Stimulated activated CD8-positive, alpha-beta memory T cell treated with anti-CD3 and anti-CD28 coated beads, Interleukin-12 subunit alpha, Interleukin-12 subunit beta, amount 100 ng/mL, for 24 hours (primary cell): Measurements from ENCODE around the gene SEPTIN11.

Source experiments
- DNase-seq: peaks from one replicate; pipeline ENCODE4 v3.0.0-alpha.2; 2020; ENCODE audit errors: extremely low read depth

SEPTIN11 gene

GRCh38 chr4:76979236-76979635 lies 29.7 kb downstream of the SEPTIN11 start:
- DNase-seq: no peak

- DNase-seq: no peak
These were observed 30.7 kb downstream of the SEPTIN11 start for GRCh38 chr4:76980261-76980660.

- no peak for DNase-seq
These were observed 32.1 kb downstream of the SEPTIN11 start for GRCh38 chr4:76981644-76982043.

- no peak for DNase-seq
These were observed 33.4 kb downstream of the SEPTIN11 start for GRCh38 chr4:76982638-76983584.

- DNase-seq: no peak
These were observed 34.6 kb downstream of the SEPTIN11 start for GRCh38 chr4:76984127-76984526.

- no peak for DNase-seq
These were observed 35.2 kb downstream of the SEPTIN11 start for GRCh38 chr4:76984788-76985211.

- no peak for DNase-seq
These were observed 37.6 kb downstream of the SEPTIN11 start for GRCh38 chr4:76987153-76987591.

- no peak for DNase-seq
These were observed 38.1 kb downstream of the SEPTIN11 start for GRCh38 chr4:76987685-76988084.

GRCh38 chr4:76989391-76990061 lies 40.0 kb downstream of the SEPTIN11 start:
- peak; percentile 12 for DNase-seq

- DNase-seq: no peak
These were observed 40.9 kb downstream of the SEPTIN11 start for GRCh38 chr4:76990288-76991080.

GRCh38 chr4:76991161-76991660 lies 41.7 kb downstream of the SEPTIN11 start:
- no peak for DNase-seq

- DNase-seq: no peak
These were observed 44.5 kb downstream of the SEPTIN11 start for GRCh38 chr4:76993787-76994641.

- DNase-seq: no peak
These were observed 46.2 kb downstream of the SEPTIN11 start for GRCh38 chr4:76995776-76996175.

GRCh38 chr4:76996445-76996844 lies 46.9 kb downstream of the SEPTIN11 start:
- no peak for DNase-seq

GRCh38 chr4:76997077-76997476 lies 47.5 kb downstream of the SEPTIN11 start:
- no peak for DNase-seq

- DNase-seq: no peak
These were observed 48.0 kb downstream of the SEPTIN11 start for GRCh38 chr4:76997532-76997931.

GRCh38 chr4:76998251-76998901 lies 48.8 kb downstream of the SEPTIN11 start:
- no peak for DNase-seq
